NCI-H1092 treated with DMSO at 0.1 percent for 48 hours (cell line): ENCODE results near the gene GIPR.

Source experiments
- DNase-seq: peaks from one replicate; lab custom pipeline; 2025; lab: John Stamatoyannopoulos, UW

Gene GIPR

DNA sequence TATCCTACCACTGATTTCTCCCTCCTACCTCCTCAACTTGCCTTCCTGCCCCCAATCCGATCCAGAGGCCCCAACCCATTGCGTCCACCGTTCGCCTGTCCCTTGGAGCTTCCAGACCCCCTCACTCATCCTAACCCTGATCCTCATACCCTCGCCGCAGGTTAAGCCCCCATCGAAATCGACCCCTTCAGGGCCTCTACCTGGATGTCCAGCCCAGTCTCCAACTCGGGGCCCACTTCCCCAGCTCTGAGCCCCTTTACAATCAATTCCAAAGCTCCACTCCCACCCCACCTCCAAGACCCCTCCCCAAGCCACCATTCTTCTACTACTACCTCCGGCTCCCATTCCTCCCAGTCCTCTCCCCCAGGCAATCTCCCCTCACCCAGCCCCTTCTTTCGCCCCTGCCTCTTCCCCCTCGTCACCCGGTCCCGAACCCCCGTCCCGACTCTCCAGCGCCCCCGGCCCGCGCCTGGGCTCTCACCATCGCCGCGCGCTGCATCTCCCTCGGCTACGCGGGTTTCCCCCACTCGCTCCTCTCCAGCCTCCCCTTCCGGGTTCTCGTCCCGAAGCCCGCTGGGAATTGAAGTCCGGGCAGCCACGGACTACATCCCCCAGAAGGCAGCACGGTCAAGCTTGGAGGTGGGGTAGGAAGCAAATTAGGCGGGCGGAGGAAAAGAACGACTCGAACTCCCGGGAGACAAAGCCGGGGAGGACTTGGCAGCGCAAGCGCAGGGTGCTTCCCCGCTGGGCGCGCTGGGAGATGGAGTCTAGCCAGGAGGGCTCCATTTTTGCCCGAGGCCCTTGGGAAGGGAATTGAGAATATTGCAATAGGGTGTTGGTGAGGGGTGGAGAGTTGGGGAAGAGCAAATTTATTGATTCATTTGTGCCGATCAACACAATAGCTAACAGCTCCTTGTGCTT is 62.6 kb downstream of the GIPR start, which contains the start of gene FBXO46:
Gene FBXO46, minus strand, starts transcription at position 529 of the 921 bp plus-strand sequence. CDS start 17,401 bp downstream, outside the sequence.
- DNase-seq = peak; percentile 96
